Stimulated activated CD4-positive, alpha-beta T cell treated with anti-CD3 and anti-CD28 coated beads, Interleukin-1b, Interleukin-23, amount 100 ng/mL, for 48 hours (primary cell): ENCODE data around the gene PPOX.

Experiments
- DNase-seq: peaks from one replicate; pipeline ENCODE4 v3.0.0-alpha.2; 2020

PPOX gene

DNA sequence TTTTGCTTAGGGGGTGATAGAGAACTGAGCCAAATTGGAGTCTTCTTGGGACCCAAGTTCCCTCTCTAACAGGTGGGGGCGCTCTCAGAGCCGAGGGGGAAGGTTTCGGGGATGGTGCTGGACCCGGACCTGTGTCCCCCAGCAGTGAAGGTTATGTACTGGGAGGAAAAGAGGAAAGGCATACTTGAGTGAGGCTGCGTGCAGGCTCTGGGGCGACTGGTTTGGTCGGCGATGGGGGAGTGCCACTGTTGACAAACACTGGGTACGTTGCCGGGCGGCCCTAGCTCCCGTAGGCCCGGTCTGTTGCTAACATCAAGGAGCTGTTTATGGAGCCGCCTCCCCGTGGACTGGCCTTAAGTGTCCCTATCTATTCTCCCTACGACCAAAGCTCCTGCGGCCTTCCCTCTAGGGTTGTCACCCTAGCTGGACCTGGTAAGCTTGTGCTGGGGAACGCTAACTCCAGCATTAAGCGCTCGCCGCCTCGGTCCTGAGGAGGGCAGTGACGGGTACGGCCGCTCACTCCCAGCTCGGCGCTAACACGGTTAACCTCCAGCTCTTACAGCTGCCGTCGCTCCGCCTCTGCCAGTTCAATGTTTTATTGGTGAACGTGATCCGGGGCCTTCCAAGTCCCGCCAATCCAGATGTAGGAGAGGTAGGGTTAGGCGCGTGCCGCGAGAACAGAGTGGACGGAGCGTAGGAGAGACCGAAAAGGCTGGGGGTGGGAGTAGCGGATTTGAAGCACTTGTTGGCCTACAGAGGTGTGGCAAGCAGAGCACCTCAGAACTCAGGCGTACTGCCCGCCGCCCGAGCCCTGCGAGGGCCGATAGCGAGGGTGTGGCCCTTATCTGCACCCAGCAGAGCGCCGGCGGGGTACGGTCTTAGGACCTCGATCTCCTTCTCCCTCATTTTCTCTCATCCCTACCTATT, at the start of gene PPOX:
Gene PPOX, plus strand, starts transcription at position 685 of the 927 bp plus-strand sequence. CDS start 422 bp downstream, outside the sequence.
- peak; percentile 94 for DNase-seq

DNA sequence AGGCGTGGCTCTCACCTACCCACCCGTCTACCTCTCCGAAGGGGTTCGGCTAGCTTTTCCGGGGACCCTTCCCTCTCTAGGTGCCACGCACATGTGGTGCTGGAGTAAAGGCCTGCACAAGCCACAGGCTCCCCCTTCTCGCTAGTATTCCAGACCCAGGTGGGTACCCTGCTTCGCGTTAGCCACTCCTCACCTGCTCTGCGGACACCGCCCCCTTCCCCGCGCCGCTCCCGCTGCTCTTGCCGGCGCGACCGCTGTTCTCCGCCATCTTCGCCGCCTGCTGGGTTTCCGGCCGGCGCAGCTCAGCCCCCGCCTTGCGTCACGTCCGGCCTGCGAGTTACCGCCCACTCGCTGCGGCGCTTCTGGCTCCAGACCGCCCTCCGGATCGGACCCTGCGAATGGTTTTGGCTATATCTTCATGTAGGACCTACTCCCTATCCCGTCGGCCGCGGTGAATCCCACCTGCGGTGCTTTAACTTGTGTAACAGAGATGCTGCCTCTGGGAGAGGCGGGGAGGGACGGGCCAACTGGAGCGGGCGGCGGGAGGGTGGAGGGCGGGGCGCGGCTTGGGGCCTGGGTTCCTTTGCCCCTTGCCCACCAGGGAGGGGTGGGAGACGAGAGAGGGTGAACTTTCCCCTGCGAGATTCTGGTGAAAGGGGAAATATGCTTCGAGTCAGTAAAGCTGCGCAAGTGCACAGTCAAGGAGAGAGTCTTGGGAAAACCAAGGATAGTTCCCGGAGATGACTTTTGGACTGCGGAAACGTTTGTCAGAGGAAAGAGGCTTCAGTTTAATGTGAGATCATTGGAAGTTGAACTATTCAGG, 48.3 kb upstream of the PPOX start, which contains the start of the genes NIT1 and PFDN2:
Gene NIT1, plus strand, starts transcription at position 347 of the 823 bp plus-strand sequence. Its CDS starts 72 bp downstream, at position 419.
Gene PFDN2, minus strand, starts transcription at position 279 of the 823 bp plus-strand sequence. Its CDS starts 11 bp downstream, at position 268.
- peak; percentile 87 for DNase-seq

DNA sequence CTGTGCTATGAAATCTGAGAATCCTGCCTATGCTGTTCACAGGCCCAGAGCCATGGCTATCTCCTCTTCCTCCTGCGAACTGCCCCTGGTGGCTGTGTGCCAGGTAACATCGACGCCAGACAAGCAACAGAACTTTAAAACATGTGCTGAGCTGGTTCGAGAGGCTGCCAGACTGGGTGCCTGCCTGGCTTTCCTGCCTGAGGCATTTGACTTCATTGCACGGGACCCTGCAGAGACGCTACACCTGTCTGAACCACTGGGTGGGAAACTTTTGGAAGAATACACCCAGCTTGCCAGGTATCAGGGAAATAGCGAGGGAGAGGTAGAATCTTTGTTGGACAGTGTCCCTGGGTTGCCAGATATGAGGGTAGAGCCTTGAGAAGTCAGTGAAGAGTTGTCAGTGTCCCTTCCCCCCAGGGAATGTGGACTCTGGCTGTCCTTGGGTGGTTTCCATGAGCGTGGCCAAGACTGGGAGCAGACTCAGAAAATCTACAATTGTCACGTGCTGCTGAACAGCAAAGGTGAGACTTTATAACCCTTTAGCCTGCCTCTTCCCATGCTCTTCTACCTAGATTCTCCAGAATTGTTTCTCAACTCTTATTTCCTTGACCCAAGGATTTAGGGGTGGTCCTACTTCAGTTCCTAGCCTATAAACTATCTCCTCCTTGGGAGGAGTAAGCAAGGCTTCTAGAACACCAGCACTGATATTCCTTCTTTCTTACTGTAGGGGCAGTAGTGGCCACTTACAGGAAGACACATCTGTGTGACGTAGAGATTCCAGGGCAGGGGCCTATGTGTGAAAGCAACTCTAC, 46.9 kb upstream of the PPOX start:
- peak; percentile 83 for DNase-seq

DNA sequence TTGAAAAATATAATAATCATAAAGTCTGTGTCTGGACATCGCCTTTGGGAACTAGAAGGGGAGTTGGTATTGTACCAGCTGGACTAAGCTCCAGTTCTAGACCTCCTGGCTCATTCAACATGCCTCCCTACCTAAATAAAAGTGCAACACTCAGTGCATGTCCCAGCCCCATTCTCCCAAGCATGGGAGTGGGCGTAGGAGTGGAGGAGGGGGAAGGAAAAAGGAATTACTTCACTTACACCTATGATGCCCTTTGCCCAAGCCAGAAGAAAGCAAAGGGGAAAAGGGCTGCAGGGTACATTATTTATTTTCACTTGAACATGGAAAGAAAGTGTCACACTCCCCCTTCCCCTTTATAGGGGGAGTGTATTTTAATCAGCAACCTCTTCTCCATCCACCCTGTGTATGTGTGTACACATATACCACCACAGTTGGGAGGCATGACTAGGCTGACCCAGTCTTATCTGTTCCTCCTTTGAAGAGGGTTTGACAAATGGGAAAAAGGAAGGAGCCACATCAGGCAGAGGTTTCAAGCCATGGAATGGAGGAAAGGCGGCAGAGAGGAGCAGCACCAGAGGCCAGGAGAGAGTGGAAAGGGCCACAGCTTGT, 45.1 kb upstream of the PPOX start:
- DNase-seq = no peak

DNA sequence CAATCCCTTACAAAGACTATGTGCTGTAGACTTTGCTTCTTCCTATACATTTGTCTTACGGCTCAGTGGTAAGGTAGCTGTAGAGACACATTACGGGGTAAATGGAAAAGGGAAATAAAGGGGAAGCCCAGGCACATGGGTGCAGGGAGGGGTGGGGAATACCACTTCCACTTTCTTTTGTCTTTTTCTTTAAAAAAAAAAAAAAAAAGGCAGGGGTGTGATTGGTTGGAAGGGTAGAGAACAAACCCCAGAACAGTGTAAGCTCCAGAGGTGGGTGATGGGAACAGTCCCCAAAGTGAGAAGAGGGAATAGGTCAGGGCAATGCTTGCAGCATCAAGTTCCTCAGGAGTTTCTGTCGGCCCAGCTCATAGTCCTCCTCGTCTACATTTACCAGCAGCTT, 44.4 kb upstream of the PPOX start:
- DNase-seq = no peak

DNA sequence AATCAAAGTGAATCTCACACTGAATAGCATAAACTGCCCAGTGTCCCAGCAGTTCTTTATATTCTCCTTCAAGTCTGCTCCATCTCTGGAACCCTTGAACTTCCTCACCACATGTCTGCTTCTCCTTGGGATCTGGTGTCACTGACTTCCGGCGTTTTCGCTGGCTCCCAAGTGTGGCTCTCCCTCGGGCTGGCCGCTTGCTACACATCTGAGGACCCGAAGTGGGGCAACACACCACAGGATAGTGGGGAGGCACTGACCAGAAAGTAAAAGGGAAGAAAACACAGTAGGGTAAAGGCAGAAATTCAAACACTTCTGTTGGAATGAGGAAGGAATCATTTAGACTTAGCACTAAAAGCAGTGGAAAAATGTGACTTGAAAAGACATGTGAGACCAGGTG, 43.3 kb upstream of the PPOX start:
- no peak for DNase-seq

DNA sequence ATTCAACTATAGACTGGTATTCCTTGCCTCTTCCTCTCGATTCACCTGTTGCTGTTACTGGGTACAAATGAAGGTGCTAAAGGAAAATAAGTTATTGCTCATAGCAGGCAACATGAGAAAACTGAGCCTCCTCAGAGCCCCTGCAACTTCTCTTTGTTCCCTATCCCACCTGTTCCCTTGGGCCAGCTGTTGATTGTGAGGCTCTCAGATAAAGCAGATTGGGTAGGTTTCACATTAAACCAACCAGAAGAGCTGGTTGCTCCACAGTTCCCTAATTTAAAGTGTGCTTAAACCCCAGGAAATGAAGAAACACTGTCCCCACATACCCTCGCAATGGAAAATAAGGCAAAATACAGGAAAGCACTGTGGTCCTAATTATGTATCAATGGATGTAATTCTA, 38.6 kb upstream of the PPOX start:
- DNase-seq = no peak

DNA sequence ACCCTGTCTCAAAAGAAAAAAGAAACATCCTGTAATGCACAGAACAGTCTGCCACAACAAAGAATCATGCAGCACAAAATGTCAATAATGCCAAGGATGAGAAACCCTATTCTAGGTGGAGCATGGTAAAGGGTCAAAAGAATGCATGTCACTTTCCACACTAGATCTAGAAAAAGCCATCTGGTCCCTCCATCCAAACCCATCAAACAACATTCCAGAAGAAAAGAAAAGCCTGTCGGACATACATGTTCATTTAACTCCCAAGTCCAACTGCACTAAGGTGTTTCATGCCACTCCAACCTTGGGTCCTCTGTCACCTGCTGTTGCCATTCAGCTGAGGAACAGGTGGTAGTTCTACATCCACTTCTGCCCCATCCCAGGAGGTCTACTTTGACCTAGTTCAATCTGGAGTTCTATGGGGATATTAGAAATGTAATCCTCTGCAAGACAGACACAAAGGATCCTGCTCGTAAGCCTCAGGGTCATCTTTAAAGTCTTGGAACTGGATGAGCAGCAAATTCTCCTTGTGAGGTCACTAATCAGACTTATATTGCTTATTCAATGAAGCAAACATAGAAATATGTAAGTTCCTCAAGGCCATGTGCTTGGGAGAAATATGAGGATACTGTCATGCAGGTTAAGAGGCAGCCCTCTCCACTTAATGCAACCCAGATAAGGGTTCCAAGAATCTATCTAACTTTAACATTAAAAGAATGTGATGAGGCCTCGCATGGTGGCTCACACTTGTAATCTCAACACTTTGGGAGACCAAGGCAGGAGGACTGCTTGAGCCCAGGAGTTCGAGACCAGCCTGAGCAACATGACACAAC, 37.4 kb upstream of the PPOX start:
- no peak for DNase-seq

DNA sequence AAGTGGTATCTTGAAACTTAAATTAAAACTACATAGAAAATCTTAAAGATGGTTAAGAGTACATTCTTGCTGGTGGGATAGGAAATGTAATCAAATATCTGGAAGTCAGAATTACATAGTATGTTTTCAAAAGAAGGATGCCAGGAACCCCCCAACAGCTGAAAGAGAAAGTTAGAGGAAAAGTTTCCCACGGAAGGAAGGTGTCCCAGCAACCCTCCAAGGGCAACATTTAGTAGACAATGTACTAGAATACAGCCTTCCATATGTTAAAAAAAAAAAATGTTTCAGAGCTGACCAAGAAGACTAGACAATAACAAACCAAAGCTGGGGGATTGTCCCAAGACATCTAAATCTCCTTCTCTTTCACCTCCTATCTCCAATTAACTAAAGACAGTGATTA, 36.0 kb upstream of the PPOX start:
- no peak for DNase-seq

DNA sequence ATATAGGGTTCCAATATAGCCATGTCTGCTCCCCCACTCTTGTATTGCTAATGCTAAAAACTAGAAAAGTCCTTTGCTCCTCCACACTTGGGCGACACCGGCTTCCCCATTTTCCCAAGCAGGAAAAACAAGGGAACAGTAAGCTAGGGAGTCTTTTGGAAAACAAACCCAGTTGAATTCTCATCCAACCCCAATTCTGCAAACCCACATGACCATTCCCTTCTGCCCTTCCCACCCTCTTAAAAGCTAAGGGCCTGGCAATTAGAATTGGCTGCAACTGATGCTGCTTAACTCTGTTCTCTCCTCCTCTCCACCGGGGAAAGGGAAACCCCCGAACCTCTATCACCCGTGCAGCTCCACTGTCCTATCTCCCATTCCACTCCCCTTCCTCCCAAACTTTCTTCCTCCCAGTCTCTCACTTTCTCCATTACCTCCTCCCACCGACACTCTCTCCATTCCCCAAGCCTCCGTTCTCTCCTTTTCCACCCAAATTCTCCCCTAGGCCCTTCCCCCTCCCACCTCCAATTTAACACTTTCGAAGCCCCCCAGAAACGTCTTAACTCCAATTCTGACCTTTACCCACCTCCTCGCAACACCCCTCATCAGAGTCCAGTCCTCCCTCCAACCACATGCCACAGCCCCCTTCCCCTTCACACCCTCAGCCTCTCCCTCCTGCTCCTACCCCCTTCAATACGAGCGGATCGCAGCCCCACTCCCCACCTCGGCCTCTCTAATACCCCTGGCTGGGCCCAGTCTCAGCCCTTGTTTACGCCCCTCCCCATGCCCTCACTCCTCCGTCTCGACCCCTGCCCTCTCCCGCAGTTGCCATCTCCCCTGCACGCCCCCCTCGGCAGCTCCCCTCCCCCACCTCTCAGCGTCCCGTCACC, 34.5 kb upstream of the PPOX start:
- no peak for DNase-seq

DNA sequence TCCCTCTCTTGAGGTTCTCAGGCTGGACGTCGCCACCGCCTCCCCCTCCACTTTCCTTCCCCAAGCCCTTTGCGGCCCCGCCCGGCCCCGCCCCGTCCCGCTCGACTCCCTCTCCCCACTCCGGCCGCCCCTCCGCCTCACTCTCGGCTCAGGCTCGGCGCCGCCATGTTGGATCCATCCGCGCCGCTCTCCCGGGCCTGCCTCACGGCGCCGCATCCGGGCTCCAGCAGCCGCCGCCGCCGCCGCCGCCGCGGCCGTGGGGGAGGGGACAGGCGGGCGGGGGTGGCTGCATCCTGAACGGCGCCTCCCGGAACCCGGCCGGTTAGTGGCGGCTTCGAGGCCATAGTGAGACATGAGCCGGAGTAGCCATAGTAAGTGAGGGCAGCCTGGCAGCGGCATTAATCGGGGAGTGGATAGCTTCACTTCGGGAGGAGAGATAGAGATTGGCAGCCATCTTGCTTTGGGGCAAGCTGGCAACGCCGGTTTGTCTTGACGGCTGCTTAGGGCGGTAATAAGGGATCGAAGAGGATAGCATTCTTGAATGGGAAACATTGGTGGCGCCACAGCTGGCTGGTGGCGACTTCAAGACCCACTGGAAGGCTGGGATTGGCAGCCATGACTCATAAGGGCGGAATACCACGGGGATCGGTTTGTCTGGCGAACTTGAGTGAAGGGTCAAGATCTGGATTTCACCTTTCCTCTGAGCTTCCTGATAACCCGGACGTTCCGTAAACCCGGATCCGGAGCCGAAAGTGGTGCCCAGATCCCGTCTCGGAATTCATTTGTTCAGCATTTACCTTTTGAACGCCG, 33.6 kb upstream of the PPOX start, which contains the start of gene DEDD:
Gene DEDD, minus strand, starts transcription at position 258 of the 810 bp plus-strand sequence. CDS start 8,205 bp downstream, outside the sequence.
- peak; percentile 95 for DNase-seq

DNA sequence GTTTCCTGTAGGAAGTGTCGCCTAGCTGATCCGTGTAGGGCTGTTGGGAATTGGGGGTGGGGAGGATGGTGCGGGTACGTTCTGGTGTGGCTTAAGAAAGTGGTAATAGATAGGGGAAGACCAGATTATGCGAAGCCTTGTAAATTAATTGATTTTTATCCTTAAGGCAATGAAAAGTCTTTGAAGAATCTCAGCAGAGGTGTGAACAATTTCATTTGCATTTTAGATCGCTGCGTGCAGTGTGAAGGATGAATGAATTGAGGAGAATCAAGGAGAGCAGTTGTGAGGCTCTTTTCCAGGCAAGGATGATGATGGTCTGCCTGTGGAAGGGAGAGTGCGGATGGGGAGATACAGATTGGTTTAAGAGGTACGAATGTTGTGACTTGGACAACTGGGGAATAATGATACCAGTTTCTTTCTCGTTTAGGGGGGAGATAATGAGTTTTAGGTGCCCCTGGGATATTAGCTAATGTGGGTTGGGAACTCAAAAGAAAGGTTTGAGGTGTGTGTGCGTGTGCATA, 32.9 kb upstream of the PPOX start:
- no peak for DNase-seq

DNA sequence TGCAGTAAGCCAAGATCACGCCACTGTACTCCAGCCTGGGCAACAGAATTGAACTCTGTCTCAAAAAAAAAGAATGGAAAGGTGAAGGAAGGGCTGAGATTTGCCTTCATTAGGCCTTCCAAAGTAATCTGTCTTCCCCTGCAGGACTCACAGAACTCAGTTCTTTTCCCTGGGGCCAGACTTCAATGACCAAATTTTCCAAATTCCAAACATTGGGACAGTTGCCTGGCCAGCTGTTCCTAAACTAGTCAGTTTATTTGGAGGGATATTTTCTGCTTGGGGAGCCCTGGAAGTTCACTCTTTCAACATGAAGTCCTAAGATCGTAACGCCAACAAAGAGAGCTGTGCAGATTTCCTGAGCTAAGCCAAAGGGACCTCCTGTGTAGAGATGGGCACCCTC, 28.3 kb upstream of the PPOX start:
- DNase-seq = no peak

DNA sequence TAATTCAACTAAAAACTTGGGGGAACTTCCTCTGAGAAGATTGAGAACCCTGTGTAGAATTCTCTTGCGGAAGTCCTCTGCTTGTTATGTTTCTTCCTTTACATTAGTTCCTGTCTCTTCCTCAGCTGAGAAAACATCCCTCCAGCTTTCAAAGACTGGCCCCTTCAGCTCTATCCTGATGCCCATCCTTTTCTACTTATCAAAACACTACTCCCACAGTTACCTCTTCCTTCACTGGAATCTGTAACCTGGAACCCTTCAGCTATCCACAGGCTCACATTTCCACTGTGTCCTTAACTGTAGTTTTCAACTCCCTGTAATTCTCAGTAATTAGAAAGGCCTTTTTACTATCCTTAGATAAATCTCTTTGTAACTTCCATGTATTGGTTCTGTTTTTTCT, 27.8 kb upstream of the PPOX start:
- no peak for DNase-seq

DNA sequence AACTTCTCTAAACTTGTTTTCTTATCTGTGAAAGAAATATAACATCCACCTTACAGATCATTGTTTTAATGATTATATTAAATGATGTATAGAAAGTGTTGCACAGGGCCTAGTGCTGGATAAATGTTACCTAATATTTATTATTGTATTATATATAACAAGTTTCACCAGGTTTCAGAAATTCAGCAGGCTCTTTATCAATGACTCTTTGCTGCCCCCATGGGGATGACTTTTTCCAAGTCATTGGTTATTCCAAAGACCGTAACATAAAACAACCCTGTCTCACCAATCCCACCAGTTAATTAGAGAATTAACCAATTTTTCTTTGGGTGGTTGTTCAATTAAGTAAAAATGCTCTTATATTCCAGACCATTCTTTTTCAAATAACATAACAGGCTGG, 26.5 kb upstream of the PPOX start:
- DNase-seq = no peak

DNA sequence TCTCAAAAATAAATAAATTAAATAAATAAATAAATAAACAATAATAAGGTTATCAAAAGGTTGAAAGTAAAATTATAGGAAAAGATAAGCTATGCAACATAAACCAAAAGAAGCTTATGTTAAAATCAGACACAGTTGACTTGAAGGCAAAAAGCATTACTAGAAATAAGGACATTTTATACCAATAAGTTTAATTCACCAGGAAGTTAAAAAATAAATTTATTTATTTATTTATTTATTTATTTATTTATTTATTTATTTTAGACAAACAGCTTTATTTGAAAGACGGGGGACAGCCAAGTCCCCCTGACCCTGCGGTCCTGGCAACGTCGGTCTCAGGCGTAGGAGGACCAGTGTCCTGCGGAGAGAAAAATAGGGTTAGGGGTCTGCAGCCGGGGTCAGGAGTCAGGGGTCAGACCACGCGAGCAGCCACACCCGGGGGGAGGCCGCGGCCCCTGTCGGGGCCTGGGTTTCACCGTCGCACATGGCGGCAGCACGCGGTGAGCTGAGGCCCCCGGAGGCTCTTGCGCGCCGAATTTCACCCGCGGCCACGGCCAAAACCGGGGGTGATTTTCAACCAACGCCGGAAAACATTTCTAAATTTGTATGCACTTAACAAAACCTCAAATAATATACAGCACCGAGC, 25.3 kb upstream of the PPOX start:
- no peak for DNase-seq

DNA sequence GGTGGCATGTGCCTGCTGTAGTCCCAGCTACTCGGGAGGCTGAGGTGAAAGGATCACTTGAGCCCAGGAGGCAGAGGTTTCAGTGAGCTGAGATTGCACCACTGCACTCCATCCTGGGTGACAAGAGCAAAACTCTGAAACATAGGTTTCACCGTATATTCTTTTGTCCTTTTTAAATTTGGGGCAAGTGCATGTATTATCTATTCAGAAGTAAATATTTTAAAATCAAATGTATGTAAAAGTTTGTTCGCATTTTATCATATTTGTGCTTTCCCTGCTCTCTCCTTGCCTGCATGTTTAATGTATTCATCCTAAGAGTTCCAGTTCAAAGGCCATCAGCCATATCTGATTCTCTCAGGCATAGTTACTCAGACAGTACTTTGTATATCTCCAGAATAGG, 20.4 kb upstream of the PPOX start:
- DNase-seq = no peak

DNA sequence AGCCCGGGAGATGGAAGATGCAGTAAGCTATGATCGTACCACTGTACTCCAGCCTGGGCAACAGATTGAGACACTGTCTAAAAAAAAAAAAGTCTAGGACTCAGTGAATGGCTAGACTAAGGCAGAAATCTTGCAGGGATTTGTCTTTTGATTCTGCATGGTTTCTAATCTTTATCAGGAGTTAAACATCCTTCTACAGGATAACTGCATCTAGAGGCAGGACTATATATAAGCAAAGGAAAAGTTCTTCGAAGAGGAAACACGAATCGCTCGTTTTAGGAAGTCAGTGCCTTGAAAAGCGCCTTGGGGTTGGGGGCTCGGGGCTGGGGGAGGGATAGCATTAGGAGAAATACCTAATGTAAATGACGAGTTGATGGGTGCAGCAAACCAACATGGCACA, 13.1 kb upstream of the PPOX start:
- no peak for DNase-seq
